NK-92 (cell line): ENCODE results near the gene C6orf89.
"Not testable (repeated sequence)": the region's sequence is repeated elsewhere in the genome, so short reads cannot be mapped to it uniquely, and the experiment has no call there.

Source experiments
- DNase-seq: peaks from one replicate; lab custom pipeline; 2025; ENCODE audit not compliant: unreplicated experiment; lab: John Stamatoyannopoulos, UW

The C6orf89 gene

GRCh38 chr6:36945301-36945700 is 59.5 kb downstream of the C6orf89 start:
- no peak for DNase-seq

DNA sequence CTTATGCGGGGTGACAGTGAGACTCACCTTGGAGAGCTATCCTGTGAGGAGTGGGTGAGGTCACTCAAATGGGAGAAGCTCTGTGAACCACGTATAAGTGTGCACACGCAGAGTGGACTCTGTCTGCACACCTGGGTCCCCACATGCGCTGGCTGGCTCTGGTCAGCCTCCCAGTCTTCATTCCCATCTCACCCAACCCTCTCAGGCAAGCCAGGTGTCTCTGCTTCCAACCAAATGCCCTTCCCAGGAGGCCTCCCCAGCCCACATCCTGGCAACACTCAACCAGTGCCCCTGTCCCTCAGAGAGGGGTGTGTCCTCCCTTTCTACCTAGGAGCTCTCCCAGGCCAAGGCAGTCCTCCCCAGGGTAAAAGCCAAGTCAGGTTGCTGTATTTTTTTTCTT is 60.8 kb downstream of the C6orf89 start:
- no peak for DNase-seq

DNA sequence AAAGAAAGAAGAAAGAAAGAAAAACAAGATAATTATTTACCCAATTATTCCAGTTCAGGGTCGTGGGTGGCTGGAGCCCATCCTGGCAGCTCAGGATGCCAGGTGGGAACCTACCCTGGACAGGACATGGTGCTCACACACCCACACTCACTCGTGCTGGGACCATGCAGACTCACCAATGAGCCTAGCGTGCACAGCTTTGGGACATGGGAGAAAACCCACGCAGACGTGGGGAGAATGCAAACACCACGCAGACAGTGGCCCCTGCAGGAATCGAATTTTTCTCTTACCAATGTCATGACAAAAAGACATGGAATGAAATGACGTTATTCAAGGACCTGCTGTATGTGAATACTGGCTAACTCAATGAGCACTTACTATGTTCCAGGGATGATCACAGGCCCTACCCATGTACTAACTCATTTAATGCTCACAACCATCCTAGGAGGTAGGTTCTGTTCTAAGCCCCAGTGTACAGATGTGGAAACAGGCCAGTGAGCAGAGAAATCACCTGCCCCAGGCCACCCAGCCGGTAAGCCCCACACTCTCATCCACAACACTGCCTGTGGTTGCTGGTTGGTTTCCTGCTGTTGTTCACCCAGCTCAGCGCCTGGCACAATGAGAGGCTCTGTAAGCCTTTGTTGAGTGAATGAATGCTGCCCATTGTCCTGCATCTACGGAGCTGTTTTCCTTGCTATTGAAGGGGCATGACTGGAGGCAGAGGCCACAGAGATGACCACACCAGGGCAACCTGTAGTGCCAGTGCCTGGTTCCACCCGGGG is 62.0 kb downstream of the C6orf89 start:
- no peak for DNase-seq

- not testable (repeated sequence) for DNase-seq
These were observed 63.3 kb downstream of the C6orf89 start for GRCh38 chr6:36949076-36949475.

DNA sequence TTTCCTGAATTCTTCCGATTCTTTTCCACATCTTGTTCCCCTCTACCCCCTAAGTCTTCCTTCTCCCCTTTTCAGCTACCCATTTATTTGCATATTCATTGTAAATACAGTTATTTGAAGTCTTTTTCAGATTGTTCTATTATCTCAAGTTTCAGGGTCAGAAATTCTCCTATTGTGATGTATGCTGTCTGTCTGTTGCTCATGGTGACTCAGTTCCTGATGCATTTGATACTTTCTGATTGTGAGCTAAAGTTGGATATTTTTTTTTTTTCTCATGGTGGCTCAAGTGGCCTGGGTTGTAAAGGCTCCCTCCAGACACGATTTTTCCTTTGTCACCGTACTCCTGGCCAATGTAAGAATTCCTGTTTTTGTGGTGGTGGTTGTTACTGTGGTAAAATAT is 63.9 kb downstream of the C6orf89 start:
- DNase-seq: no peak

DNA sequence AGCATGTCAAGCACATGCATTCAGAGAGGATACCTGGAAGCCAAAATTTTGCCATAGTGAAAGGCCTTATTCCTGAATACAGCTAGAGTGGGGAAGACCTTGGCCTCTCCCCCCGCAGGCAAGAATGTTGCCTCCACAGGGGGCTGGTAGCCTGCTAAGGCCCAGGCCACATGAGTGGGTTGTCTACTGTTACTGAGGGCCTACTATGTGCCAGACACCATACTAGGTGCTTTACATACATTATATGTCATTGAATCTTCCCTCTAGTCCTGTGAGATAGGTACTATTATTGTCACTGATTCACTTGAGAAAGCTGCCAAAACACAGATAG is 68.1 kb downstream of the C6orf89 start:
- no peak for DNase-seq

GRCh38 chr6:36954262-36954931 is 68.6 kb downstream of the C6orf89 start, which contains the start of gene PI16:
TSS of gene PI16 (plus strand) at chr6:36954738. CDS start at chr6:36954761, 23 bp downstream.
- no peak for DNase-seq

DNA sequence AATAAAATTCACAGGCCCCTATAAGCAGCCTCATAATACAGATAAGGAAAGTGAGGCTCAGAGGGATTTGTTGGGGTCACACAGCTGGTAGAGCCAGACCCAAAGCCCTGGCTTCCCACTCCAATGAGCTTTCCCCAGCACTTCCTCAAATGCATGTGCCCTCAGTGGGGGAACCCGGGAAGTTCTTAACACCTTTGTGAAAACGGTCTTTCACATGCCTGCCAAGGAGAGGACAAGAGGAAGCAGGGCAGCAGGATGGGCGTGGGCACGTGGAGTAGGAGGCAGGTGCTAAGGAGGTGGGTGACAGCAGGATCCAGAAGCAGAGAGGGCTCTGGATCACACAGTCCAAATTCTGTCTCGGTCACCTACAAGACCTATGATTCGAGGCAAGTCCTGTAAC is 69.4 kb downstream of the C6orf89 start:
- no peak for DNase-seq

GRCh38 chr6:36955671-36956445 is 70.1 kb downstream of the C6orf89 start:
- DNase-seq: no peak

DNA sequence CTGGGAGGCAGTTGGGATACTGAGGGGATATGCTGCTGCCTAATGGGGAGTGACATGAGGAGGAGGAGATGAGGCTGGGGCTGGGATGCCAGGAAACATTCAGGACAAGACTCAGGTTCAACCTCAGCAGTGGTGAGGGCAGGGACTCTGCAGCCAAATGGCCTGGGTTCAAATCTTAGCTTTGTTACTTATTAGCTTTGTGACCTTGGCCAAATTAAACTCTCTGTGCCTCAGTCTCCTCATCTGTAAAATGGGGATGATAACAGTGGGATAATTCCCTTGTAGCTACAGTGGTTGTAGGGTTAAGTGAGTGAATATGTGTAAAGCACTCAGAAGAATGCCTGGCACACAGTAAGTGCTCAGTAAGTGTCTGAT is 70.7 kb downstream of the C6orf89 start:
- no peak for DNase-seq

DNA sequence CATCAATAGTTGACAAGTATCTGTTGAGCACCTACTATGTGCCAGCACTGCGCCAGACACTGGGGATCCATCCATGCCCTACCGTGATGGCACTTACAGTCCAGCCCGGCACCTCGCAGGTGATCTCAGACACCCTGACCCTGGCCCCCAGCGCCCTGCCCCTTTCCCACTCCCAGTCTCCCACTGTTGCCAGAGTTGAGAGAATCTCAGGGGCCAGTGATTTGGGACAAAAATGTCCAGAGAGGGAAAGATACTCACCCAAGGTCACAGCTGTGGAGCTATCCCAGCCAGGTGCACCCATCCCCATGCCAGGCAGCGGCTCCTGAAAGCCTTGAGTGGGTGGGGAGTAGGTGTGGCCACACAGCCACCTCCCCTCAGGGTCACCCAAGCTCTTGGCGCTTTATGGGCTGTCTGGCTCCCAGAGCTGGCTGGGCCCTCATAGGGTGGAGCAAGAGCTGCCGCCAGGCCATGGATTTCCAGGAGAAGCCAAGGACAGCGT is 72.1 kb downstream of the C6orf89 start:
- DNase-seq: no peak

DNA sequence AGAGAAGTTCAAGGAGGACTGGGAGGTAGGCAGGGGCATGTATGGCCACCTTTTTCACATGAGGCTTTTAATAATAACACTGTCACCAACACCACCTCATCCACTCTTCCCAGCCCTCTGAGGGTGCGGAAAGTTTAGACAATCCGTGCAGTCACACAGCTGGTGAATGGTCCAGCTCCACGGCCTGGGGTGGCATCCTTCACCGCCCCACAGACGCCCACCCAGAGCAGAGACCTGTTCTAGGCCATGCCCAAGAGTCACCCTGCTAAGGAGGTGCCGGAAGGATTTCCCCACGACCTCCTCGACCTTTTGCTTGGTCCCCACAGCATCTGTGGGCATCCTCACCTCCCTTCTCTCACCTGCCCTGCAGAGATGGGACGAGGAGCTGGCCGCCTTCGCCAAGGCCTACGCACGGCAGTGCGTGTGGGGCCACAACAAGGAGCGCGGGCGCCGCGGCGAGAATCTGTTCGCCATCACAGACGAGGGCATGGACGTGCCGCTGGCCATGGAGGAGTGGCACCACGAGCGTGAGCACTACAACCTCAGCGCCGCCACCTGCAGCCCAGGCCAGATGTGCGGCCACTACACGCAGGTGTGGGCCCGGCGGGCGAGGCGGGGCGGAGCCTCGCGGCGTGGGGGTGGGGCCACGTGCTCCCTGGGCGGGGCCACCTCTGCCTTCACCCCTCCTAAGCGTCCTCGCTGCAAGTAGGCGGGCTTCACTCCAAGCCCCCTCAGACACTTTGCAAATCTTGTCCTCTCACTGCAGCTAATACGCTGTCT is 73.2 kb downstream of the C6orf89 start:
- no peak for DNase-seq

DNA sequence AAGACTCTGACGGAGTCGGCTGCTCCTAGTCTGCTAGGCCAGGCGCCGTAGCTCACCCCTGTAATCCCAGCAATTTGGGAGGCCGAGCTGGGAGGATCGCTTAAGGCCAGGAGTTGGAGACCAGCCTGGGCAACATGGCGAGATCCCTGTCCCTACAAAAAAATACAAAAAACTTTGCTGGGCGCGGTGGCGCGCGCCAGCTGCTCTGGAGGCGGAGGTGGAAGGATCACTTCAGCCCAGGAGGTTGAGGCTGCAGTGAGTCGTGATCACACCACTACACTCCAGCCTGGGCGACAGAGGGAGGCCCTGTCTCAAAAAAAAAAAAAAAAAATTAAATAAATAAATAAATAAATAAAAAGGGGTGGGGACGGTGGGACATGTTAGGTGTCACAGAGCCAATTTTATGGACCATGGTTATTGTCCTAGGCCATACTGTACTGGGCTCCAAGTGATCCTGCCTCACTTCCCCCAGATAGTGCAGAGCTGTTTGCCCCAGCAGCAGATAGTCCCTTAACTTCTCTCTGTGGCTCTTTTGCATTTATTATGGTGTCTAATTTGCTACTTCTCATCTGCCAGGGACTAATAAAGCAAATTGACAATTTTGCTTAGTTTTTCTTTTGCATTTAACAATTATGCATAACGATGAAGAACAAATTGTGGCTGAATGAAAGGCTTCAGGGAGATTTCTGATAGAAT is 74.0 kb downstream of the C6orf89 start:
- DNase-seq: no peak

DNA sequence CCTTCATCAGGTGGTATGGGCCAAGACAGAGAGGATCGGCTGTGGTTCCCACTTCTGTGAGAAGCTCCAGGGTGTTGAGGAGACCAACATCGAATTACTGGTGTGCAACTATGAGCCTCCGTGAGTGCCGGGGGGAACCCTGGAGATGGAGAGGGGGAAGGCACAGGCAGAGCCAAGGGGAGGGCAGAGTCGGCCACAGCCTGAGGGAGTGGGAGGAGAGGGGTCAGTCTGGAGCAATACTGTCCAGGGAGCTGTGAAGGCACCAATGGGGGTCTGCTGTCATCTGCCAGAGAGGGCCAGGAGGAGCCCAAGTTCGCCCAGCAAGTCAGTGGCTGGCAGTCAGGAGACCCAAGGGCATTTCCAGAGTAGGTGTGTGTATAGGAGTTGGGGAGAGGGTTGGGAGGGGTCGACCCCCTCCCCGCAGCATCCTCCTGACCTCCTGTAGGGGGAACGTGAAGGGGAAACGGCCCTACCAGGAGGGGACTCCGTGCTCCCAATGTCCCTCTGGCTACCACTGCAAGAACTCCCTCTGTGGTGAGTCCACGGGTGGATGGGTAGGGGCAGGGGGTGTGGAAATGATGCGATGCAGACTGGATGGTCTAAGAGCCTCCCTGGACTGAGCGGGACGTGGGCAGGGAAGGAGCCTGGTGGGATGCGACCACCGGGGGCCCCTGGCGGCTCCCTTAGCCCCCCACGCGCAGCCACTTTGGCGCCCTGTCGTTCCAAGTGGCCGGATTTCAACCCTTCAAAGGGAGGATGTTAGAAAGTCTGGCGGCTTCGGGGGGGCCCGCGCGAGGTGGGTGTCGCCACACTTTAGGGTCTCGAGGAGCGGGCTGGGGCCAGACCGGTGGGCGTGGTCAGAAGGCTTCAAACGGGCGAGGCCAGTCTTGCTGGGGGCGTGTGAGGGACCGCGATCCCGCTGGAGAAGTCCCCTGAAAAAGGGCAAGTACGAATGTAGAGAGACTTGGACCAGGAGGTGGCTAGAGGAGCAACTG is 76.0 kb downstream of the C6orf89 start:
- DNase-seq: no peak

DNA sequence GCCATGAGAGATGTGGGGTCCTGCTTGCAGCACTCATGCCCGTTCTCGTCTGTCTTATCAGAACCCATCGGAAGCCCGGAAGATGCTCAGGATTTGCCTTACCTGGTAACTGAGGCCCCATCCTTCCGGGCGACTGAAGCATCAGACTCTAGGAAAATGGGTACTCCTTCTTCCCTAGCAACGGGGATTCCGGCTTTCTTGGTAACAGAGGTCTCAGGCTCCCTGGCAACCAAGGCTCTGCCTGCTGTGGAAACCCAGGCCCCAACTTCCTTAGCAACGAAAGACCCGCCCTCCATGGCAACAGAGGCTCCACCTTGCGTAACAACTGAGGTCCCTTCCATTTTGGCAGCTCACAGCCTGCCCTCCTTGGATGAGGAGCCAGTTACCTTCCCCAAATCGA is 77.1 kb downstream of the C6orf89 start:
- DNase-seq: no peak

DNA sequence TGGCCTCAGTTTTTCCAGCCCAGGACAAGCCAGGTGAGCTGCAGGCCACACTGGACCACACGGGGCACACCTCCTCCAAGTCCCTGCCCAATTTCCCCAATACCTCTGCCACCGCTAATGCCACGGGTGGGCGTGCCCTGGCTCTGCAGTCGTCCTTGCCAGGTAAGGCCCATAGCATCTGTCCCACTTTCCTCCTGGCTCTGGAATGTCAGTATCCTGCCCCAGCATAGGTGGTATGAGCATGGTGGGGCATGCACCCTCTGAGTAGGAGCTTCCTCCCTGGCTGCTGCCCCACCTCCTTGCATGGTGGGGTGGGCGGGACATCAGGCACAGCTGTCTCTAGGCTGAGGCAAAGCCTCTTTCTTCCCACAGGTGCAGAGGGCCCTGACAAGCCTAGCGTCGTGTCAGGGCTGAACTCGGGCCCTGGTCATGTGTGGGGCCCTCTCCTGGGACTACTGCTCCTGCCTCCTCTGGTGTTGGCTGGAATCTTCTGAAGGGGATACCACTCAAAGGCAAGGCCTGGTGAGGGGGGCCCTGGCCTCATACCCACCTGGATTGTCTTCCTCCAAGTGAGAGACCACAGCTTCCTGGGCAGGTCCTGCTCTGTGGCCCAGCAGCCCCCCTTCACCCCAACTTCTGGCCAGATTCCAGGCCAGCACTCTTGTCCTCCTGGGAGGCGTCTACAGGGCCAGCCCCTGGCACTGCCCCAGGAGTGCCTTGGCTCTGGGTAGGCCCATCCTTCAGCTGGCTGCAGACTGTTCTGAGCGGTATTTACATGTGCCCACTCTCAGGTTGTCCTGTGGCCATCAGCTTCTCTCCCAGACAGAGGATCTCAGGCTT is 77.9 kb downstream of the C6orf89 start:
- DNase-seq: no peak

- no peak for DNase-seq
These were observed 78.6 kb downstream of the C6orf89 start for GRCh38 chr6:36964349-36964748.

- DNase-seq: no peak
These were observed 79.2 kb downstream of the C6orf89 start for GRCh38 chr6:36964908-36965307.
